Glomerular visceral epithelial cell (primary cell): ENCODE measurements around the gene MINDY4B.
A peak's percentile ranks its signal among the peaks of the same experiment; 100 is the strongest.

Source experiments
- DNase-seq: peaks from one replicate; pipeline ENCODE4 v3.0.0-alpha.2; 2016; ENCODE audit errors: extremely low spot score

MINDY4B gene

GRCh38 chr3:150844484-150844883 lies 60.8 kb downstream of the MINDY4B start:
- DNase-seq, result no peak

- DNase-seq, result no peak
These were observed 62.0 kb downstream of the MINDY4B start for GRCh38 chr3:150843241-150843640.

GRCh38 chr3:150840802-150841515 lies 64.3 kb downstream of the MINDY4B start:
- DNase-seq, result no peak

GRCh38 chr3:150830745-150831144 lies 74.5 kb downstream of the MINDY4B start:
- no peak for DNase-seq

GRCh38 chr3:150830094-150830681 lies 75.1 kb downstream of the MINDY4B start:
- peak; percentile 7 for DNase-seq

- no peak for DNase-seq
These were observed 75.8 kb downstream of the MINDY4B start for GRCh38 chr3:150829408-150829807.

- DNase-seq, result no peak
These were observed 76.2 kb downstream of the MINDY4B start for GRCh38 chr3:150828997-150829396.

- no peak for DNase-seq
These were observed 77.0 kb downstream of the MINDY4B start for GRCh38 chr3:150828261-150828660.

- no peak for DNase-seq
These were observed 78.6 kb downstream of the MINDY4B start for GRCh38 chr3:150826466-150827282.

GRCh38 chr3:150825916-150826377 lies 79.3 kb downstream of the MINDY4B start:
- no peak for DNase-seq

- no peak for DNase-seq
These were observed 79.9 kb downstream of the MINDY4B start for GRCh38 chr3:150825192-150825915.

- no peak for DNase-seq
These were observed 82.0 kb downstream of the MINDY4B start for GRCh38 chr3:150823277-150823676.

- DNase-seq, result no peak
These were observed 82.6 kb downstream of the MINDY4B start for GRCh38 chr3:150822636-150823035.
